H9 (cell line): ENCODE measurements around the gene ZGLP1. TPM values are rescaled to one million over a fixed set of nuclear protein-coding genes. Genes with fewer than 3 reads are reported as not detected.

ENCODE experiments used
- DNase-seq: peaks from one replicate; pipeline ENCODE4 v3.0.0-alpha.2; 2017
- H2AFZ ChIP-seq: one replicate; pipeline ENCODE4 v1.6.1; 2013; ENCODE audit warnings: mild to moderate bottlenecking, low read length, control low read depth, moderate library complexity
- H2AK5ac ChIP-seq: 2 replicates; pipeline ENCODE4 v1.6.1; 2013; ENCODE audit warnings: low read length, control low read depth, mixed read lengths; ENCODE audit not compliant: insufficient read length
- H2BK120ac ChIP-seq: one replicate; pipeline ENCODE4 v1.6.1; 2013; ENCODE audit warnings: low read depth, mild to moderate bottlenecking, low read length, control low read depth, inconsistent platforms; ENCODE audit not compliant: poor library complexity, severe bottlenecking
- H2BK12ac ChIP-seq: 2 replicates; pipeline ENCODE4 v1.6.1; 2013; ENCODE audit warnings: low read length, control low read depth, mixed read lengths, low read depth; ENCODE audit not compliant: insufficient read length
- H2BK15ac ChIP-seq: 2 replicates; pipeline ENCODE4 v1.6.1; 2013; ENCODE audit warnings: low read depth, low read length, control low read depth
- H2BK20ac ChIP-seq: one replicate; pipeline ENCODE4 v1.6.1; 2013; ENCODE audit warnings: low read depth, mild to moderate bottlenecking, low read length, control low read depth, inconsistent platforms; ENCODE audit not compliant: poor library complexity, severe bottlenecking
- H2BK5ac ChIP-seq: 2 replicates; pipeline ENCODE4 v1.6.1; 2013; ENCODE audit warnings: low read length, control low read depth, mixed read lengths; ENCODE audit not compliant: insufficient read length
- H3K14ac ChIP-seq: 2 replicates; pipeline ENCODE4 v1.6.1; 2013; ENCODE audit warnings: low read length, control low read depth; ENCODE audit not compliant: insufficient read depth
- H3K18ac ChIP-seq: 2 replicates; pipeline ENCODE4 v1.6.1; 2013; ENCODE audit warnings: low read depth, mild to moderate bottlenecking, mixed read lengths, low read length, control low read depth; ENCODE audit not compliant: insufficient read length
- H3K23ac ChIP-seq: 2 replicates; pipeline ENCODE4 v1.6.1; 2013; ENCODE audit warnings: low read length, control low read depth, mixed read lengths, low read depth; ENCODE audit not compliant: insufficient read length
- H3K23me2 ChIP-seq: 2 replicates; pipeline ENCODE4 v1.6.1; 2013; ENCODE audit warnings: low read depth, mild to moderate bottlenecking, mixed read lengths, low read length, control low read depth; ENCODE audit not compliant: insufficient read length, poor library complexity, severe bottlenecking
- H3K27ac ChIP-seq: 2 replicates; pipeline ENCODE4 v1.5.1; 2013; ENCODE audit warnings: low read length, control low read depth, mixed read lengths, low read depth; ENCODE audit not compliant: insufficient read length
- H3K27me3 ChIP-seq: 2 replicates; pipeline ENCODE4 v1.6.1; 2013; ENCODE audit warnings: low read length, control low read depth, inconsistent platforms; ENCODE audit not compliant: insufficient read depth
- H3K4ac ChIP-seq: 2 replicates; pipeline ENCODE4 v1.6.1; 2013; ENCODE audit warnings: low read depth, mild to moderate bottlenecking, control low read depth, inconsistent platforms, low read length, moderate library complexity
- H3K4me1 ChIP-seq: 2 replicates; pipeline ENCODE4 v1.6.1; 2013; ENCODE audit warnings: low read length, control low read depth, inconsistent platforms; ENCODE audit not compliant: insufficient read depth
- H3K4me2 ChIP-seq: 2 replicates; pipeline ENCODE4 v1.6.1; 2013; ENCODE audit warnings: low read length, control low read depth, mixed read lengths; ENCODE audit not compliant: insufficient read length, insufficient read depth
- H3K56ac ChIP-seq: 2 replicates; pipeline ENCODE4 v1.6.1; 2013; ENCODE audit warnings: low read depth, mild to moderate bottlenecking, mixed read lengths, low read length, control low read depth; ENCODE audit not compliant: insufficient read length
- H3K79me1 ChIP-seq: 2 replicates; pipeline ENCODE4 v1.6.1; 2013; ENCODE audit warnings: low read depth, mild to moderate bottlenecking, moderate library complexity, low read length, control low read depth, inconsistent platforms; ENCODE audit not compliant: insufficient read depth, poor library complexity, severe bottlenecking
- H3K79me2 ChIP-seq: 2 replicates; pipeline ENCODE4 v1.6.1; 2013; ENCODE audit warnings: low read length, control low read depth, inconsistent platforms; ENCODE audit not compliant: insufficient read depth
- H3K9ac ChIP-seq: 2 replicates; pipeline ENCODE4 v1.6.1; 2013; ENCODE audit warnings: low read length, control low read depth, mixed read lengths; ENCODE audit not compliant: insufficient read length; ENCODE audit errors: extremely low read depth
- H3K9me3 ChIP-seq: one replicate; pipeline ENCODE4 v1.6.1; 2013; ENCODE audit warnings: low read depth, low read length, inconsistent platforms; ENCODE audit not compliant: control insufficient read depth
- H3T11ph ChIP-seq: one replicate; pipeline ENCODE4 v1.6.1; 2013; ENCODE audit warnings: mild to moderate bottlenecking, low read length, control low read depth, inconsistent platforms
- H4K20me1 ChIP-seq: one replicate; pipeline ENCODE4 v1.6.1; 2013; ENCODE audit not compliant: control insufficient read depth, insufficient read length, insufficient read depth
- H4K5ac ChIP-seq: 2 replicates; pipeline ENCODE4 v1.6.1; 2013; ENCODE audit warnings: low read depth, mild to moderate bottlenecking, mixed read lengths, low read length, control low read depth; ENCODE audit not compliant: insufficient read length
- H4K8ac ChIP-seq: replicated peaks from 2 replicates; pipeline ENCODE4 v1.6.1; 2013; ENCODE audit warnings: low read length, control low read depth, mixed read lengths, low read depth; ENCODE audit not compliant: insufficient read length
- H4K91ac ChIP-seq: 2 replicates; pipeline ENCODE4 v1.6.1; 2013; ENCODE audit warnings: low read depth, mild to moderate bottlenecking, moderate library complexity, mixed read lengths, low read length, control low read depth; ENCODE audit not compliant: insufficient read length
- H3K27ac Mint-ChIP-seq, 3 experiments: 2 replicates in 2 of 3; 3 replicates in 1 of 3; pipeline ENCODE4 v1.8.0; 2020 to 2021; ENCODE audit warnings: mixed read lengths in 3 of 3, mild to moderate bottlenecking in 1 of 3, moderate library complexity in 1 of 3
- H3K27me3 Mint-ChIP-seq: 2 replicates; pipeline ENCODE4 v1.8.0; 2021; ENCODE audit warnings: low read depth, mild to moderate bottlenecking, moderate library complexity, mixed read lengths
- H3K36me3 Mint-ChIP-seq, 3 experiments: 2 replicates in 2 of 3; 3 replicates in 1 of 3; pipeline ENCODE4 v1.8.0; 2020 to 2021; ENCODE audit warnings: low read depth in 3 of 3, mixed read lengths in 3 of 3; ENCODE audit not compliant: insufficient read depth in 1 of 3
- H3K4me1 Mint-ChIP-seq, 2 experiments: 2 replicates each; pipeline ENCODE4 v1.8.0; 2020; ENCODE audit warnings: mixed read lengths in 2 of 2
- H3K4me3 Mint-ChIP-seq, 2 experiments: 2 replicates in 1 of 2; 3 replicates in 1 of 2; pipeline ENCODE4 v1.8.0; 2020 to 2021; ENCODE audit warnings: mild to moderate bottlenecking in 2 of 2, mixed read lengths in 2 of 2, moderate library complexity in 1 of 2
- H3K9me3 Mint-ChIP-seq, 2 experiments: 2 replicates in 1 of 2; 3 replicates in 1 of 2; pipeline ENCODE4 v1.8.0; 2020; ENCODE audit warnings: mild to moderate bottlenecking in 2 of 2, mixed read lengths in 2 of 2, moderate library complexity in 1 of 2
- CTCF ChIP-seq: fragments of 200-600 bp; sonication (generic); conservative IDR thresholded peaks from 3 replicates; pipeline ENCODE4 v1.8.0; 2021; ENCODE audit warnings: antibody characterized with exemption, mild to moderate bottlenecking
- WGBS: extraction: QIAGEN DNeasy Blood & Tissue Kit; methylation state at CpG from one replicate; pipeline ENCODE4 v1.1.7; 2013; ENCODE audit warnings: missing lambda C conversion rate, low lambda C conversion rate, mixed read lengths; ENCODE audit not compliant: insufficient read length; ENCODE audit errors: extremely low coverage; 5-methylcytosine and 5-hydroxymethylcytosine counted together
- total RNA-seq: library from RNA; stranded (reverse); gene quantifications from 2 replicates; pipeline ENCODE4 v1.2.1, GENCODE V29; 2021

The ZGLP1 gene
- total RNA-seq, 1 experiment from 2014 or later: 6.9 TPM

DNA sequence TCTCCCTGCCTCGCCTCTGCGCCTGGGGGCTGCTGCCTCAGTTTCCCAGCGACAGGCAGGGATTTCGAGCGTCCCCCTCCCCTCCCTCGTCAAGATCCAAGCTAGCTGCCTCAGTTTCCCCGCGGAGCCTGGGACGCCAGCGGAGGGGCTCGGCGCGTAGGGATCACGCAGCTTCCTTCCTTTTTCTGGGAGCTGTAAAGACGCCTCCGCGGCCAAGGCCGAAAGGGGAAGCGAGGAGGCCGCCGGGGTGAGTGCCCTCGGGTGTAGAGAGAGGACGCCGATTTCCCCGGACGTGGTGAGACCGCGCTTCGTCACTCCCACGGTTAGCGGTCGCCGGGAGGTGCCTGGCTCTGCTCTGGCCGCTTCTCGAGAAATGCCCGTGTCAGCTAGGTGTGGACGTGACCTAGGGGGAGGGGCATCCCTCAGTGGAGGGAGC is 39.4 kb downstream of the ZGLP1 start:
- no peak for TF ChIP-seq CTCF
- H3K27ac ChIP-seq: no peak overlapping the region

More for the DNA sequence above, 39.4 kb downstream of the ZGLP1 start:
- Histone ChIP-seq H3K18ac (peak overlapping the region; percentile 1), H3K23ac (no peak overlapping the region), H3K4me1 (no peaks in the 10 kb centered on the region), H3K14ac (no peak overlapping the region), H3T11ph (no peak overlapping the region), H2BK12ac (no peak overlapping the region), H3K4me2 (peak overlapping the region; percentile 64), H2AFZ (no peak overlapping the region), H2BK15ac (peak overlapping the region; percentile 13; the same call in 1 of the 2 replicates), H3K9me3 (no peaks in the 10 kb centered on the region), H3K4ac (no peak overlapping the region), H3K56ac (no peak overlapping the region), H3K27me3 (peaks cover 9% of the 10 kb centered on the region; the same call in 1 of the 2 replicates), H3K9ac (no peak overlapping the region), H3K23me2 (peaks cover 6% of the 10 kb centered on the region), H2AK5ac (no peak overlapping the region), H4K91ac (no peak overlapping the region), H4K8ac (no peak overlapping the region), H2BK120ac (no peak overlapping the region), H3K79me1 (no peaks in the 10 kb centered on the region), H3K79me2 (no peaks in the 10 kb centered on the region), H4K5ac (no peak overlapping the region), H2BK20ac (no peak overlapping the region), H4K20me1 (no peaks in the 10 kb centered on the region), H2BK5ac (no peak overlapping the region)
- Mint-ChIP-seq H3K9me3 (no peaks in the 10 kb centered on the region), H3K27me3 (peaks cover 74% of the 10 kb centered on the region), H3K36me3 (no peaks in the 10 kb centered on the region; a peak in 1 of 7 replicates), H3K4me3 (peak overlapping the region; percentile 52 to 74), H3K27ac (no peak overlapping the region), H3K4me1 (0 out of 4 replicates have a peak, but pooled peaks cover 0 to 6% of the 10 kb centered on the region in 2 experiments)
- peak; percentile 33 for DNase-seq
- WGBS: no CpG with 5 or more reads among the region's 37 CpGs
